ENCODE data around the gene DIP2C. TPM values are rescaled to one million over a fixed set of nuclear protein-coding genes. Genes with fewer than 3 reads are reported as not detected.

The DIP2C gene
- total RNA-seq, 4 donors from 2014 or later = 8.4 to 22.7 (median 16.8) TPM

DNA sequence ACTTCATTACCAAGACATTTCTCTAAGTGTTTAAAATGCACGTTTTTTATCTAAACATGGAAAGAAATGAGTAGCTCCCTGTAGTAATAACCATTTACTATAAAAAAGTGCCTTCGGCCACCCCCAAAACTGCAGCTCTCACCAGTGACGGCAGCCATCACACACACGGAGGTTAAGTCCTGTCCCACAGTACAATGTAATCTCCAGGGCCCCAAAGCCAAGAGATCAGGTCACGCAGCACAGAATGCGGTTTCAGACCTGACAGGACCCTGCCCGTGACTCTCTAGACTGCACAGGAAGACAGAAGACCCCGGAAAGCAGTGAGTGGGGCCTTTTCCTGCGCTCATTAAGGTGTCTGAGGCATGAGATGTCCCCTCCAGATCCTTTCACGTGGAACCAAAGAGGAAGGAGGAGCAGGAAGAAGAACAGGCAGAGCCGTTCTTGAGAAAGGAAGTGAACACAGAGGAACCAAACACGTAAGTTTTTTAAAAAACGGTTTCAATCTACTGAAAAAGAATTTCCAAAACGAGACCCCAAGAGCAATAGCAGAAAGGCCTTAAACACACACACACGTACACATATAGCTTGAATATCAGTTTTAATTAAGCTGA lies 428.5 kb downstream of the DIP2C start:
- Histone ChIP-seq H3K36me3 (no peaks in the 10 kb centered on the region), H3K4me3 (no peak overlapping the region), H3K4me1 (no peaks in the 10 kb centered on the region), H3K27me3 (no peaks in the 10 kb centered on the region), H3K9me3 (no peaks in the 10 kb centered on the region), H3K27ac (peak overlapping the region in 1 of 4 donors; percentile 42)
- no peak for DNase-seq
- TF ChIP-seq, protein P1, sequence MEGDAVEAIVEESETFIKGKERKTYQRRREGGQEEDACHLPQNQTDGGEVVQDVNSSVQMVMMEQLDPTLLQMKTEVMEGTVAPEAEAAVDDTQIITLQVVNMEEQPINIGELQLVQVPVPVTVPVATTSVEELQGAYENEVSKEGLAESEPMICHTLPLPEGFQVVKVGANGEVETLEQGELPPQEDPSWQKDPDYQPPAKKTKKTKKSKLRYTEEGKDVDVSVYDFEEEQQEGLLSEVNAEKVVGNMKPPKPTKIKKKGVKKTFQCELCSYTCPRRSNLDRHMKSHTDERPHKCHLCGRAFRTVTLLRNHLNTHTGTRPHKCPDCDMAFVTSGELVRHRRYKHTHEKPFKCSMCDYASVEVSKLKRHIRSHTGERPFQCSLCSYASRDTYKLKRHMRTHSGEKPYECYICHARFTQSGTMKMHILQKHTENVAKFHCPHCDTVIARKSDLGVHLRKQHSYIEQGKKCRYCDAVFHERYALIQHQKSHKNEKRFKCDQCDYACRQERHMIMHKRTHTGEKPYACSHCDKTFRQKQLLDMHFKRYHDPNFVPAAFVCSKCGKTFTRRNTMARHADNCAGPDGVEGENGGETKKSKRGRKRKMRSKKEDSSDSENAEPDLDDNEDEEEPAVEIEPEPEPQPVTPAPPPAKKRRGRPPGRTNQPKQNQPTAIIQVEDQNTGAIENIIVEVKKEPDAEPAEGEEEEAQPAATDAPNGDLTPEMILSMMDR (IDR thresholded peaks at IDR 0.05) = no peak
- TF ChIP-seq POLR2A (IDR thresholded peaks at IDR 0.05) = no peak

DNA sequence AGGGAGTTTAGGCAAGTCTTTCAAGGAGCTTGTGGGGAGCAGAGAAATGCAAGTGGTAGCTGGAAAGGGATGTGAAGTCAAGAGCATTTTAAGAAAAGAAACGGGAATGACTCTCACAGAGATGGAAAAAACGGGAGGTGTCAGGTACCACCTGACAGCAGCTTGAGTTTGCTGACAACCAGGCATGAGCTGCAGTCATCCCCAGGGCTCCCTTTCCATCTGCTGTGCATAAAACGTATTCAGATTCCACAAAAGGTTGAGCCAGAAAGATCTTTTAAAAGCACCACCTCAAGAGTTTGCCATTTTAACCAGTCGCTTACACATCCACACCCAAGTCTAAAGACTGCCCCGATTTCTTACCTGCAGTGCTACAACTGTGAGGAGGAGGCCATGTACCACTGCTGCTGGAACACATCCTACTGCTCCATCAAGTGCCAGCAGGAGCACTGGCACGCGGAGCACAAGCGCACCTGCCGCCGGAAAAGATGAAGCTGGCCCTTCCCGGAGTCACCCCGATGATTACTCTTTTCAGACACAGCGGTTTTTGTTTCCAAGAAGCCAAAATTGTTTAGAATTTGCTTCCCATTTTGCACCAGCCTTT lies 437.4 kb downstream of the DIP2C start:
- no peak for TF ChIP-seq POLR2A (IDR thresholded peaks at IDR 0.05)
- TF ChIP-seq, protein P1 (IDR thresholded peaks at IDR 0.05) = no peak
- H3K36me3 ChIP-seq = peaks cover 0 to 68% (median 0%) of the 10 kb centered on the region in 3 donors

DNA sequence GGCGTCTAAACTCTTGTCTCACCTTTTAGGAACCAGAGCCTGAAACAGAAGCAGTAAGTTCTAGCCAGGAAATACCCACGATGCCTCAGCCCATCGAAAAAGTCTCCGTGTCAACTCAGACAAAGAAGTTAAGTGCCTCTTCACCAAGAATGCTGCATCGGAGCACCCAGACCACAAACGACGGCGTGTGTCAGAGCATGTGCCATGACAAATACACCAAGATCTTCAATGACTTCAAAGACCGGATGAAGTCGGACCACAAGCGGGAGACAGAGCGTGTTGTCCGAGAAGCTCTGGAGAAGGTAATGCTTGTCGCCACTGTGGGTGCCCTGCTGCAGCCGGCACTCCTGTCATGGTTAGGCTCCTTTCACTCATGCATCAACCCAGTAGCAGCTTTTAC lies 441.2 kb downstream of the DIP2C start:
- TF ChIP-seq, protein P1 (IDR thresholded peaks at IDR 0.05) = no peak
- TF ChIP-seq POLR2A (IDR thresholded peaks at IDR 0.05) = no peak
- Histone ChIP-seq H3K9me3 (no peaks in the 10 kb centered on the region), H3K27ac (no peak overlapping the region), H3K27me3 (no peaks in the 10 kb centered on the region), H3K36me3 (peaks cover 0 to 75% (median 0%) of the 10 kb centered on the region in 3 donors), H3K4me3 (no peak overlapping the region), H3K4me1 (no peaks in the 10 kb centered on the region)
- no peak for DNase-seq

More for the DNA sequence above, 437.4 kb downstream of the DIP2C start:
- Histone ChIP-seq H3K4me1 (no peaks in the 10 kb centered on the region), H3K9me3 (no peaks in the 10 kb centered on the region), H3K4me3 (no peak overlapping the region), H3K27me3 (no peaks in the 10 kb centered on the region), H3K27ac (no peak overlapping the region)
- DNase-seq = no peak

DNA sequence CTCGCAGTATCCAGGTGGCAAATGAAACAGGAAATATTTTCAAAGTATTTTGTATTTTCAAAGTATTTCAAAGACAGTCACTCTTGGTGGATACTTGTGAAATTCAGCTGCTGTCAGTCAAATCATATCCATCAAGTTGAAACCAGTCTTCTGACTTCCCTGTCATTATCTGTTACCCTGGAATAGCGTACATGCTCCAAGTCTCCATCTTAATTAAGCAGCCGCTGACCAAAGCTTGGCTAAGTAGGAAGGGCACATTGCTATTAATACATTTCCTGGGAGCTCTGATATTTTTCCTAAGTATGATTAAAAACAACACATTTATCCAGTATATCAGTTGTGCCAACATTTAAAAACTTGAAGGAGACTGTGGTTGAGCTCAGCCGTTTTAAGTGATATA lies 442.0 kb downstream of the DIP2C start:
- H3K27ac ChIP-seq = no peak overlapping the region
- no peaks in the 10 kb centered on the region for H3K9me3 ChIP-seq
- H3K4me3 ChIP-seq = no peak overlapping the region
- H3K27me3 ChIP-seq = no peaks in the 10 kb centered on the region
- no peak for DNase-seq
- peaks cover 0 to 70% (median 0%) of the 10 kb centered on the region in 3 donors for H3K36me3 ChIP-seq
- TF ChIP-seq, protein P1 (IDR thresholded peaks at IDR 0.05) = no peak
- no peak for TF ChIP-seq POLR2A (IDR thresholded peaks at IDR 0.05)
- H3K4me1 ChIP-seq = no peaks in the 10 kb centered on the region

DNA sequence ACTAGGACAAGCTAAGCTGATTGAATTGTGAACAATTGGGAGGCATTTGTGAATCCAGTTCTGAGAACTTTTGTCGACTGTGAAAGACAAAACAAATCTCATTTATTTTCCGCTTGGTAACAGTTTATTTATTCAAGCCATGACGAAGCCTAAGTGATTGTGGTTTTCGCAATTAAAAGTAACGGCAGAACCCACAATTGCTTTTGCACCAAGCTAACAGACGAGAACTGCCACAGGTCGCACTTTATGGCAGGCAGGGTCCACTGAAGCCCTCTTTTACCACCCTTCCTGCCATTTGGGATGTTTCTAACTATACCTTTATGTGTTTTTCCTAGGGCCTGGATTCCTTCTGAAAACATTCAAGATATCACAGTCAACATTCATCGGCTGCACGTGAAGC lies 443.0 kb downstream of the DIP2C start:
- H3K27me3 ChIP-seq = no peaks in the 10 kb centered on the region
- H3K27ac ChIP-seq = no peak overlapping the region
- peaks cover 0 to 70% (median 0%) of the 10 kb centered on the region in 3 donors for H3K36me3 ChIP-seq
- no peak for DNase-seq
- TF ChIP-seq, protein P1 (IDR thresholded peaks at IDR 0.05) = no peak
- no peak for TF ChIP-seq POLR2A (IDR thresholded peaks at IDR 0.05)
- H3K4me3 ChIP-seq = no peak overlapping the region
- no peaks in the 10 kb centered on the region for H3K4me1 ChIP-seq
- no peaks in the 10 kb centered on the region for H3K9me3 ChIP-seq
